Measurements from ENCODE around the gene MBP.

MBP gene

DNA sequence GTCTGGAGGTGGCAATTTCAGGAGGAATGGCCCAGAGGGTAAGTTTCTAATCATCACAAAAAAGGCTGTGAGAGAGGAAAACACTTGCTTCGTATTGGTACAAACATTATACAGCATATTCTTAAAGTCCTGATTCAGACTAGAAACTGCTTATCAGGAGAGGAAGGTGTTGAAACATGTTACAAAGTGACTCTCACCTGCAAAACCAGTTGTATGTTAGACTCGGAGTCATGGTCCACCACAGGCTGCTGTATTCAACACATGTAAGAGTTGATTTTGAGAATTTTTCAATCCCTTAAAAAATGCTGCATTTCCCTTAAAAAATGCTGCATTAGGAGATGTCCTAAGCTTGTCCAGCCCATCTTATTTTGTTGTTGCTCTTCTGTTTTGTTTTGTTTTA, 61.5 kb downstream of the MBP start:
- H3K9me3 ChIP-seq (ENCODE audit: control insufficient read depth, insufficient read depth, low read length), result no peaks in the 10 kb centered on the region
- no peak overlapping the region for H3K9ac ChIP-seq (ENCODE audit: low read depth, low read length)
- no peaks in the 10 kb centered on the region for H3K36me3 ChIP-seq (ENCODE audit: control insufficient read depth, insufficient read depth, low read length)
- H3K4me1 ChIP-seq (ENCODE audit: control insufficient read depth, insufficient read depth, low read length), result peaks cover 7% of the 10 kb centered on the region
- H3K4me3 ChIP-seq (ENCODE audit: low read depth, low read length), result no peak overlapping the region
- no peaks in the 10 kb centered on the region for H3K27me3 ChIP-seq (ENCODE audit: control insufficient read depth, insufficient read depth, low read length)

DNA sequence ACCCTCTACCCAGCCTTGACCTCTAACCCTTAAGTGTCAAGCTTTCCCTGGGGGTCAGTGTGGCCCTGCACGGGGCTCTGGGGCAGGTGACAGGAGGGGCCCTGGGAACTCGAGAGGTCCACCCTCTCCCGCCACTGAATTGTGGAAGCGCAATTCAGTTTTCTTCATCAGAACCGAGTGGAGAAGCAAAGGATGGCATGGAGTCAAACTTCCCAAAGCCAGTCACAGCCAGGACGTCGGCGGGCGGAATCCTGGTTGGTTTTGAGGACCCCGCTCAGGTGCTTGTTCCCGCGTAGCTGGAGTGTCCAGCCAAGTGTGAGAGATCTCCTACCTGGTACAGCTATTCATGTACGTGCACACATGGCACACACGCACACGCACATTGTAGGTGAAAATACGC, 62.0 kb downstream of the MBP start:
- Histone ChIP-seq H3K9me3 (ENCODE audit: control insufficient read depth, insufficient read depth, low read length) (no peaks in the 10 kb centered on the region), H3K27me3 (ENCODE audit: control insufficient read depth, insufficient read depth, low read length) (no peaks in the 10 kb centered on the region), H3K9ac (ENCODE audit: low read depth, low read length) (no peak overlapping the region), H3K4me1 (ENCODE audit: control insufficient read depth, insufficient read depth, low read length) (peaks cover 7% of the 10 kb centered on the region), H3K4me3 (ENCODE audit: low read depth, low read length) (no peak overlapping the region), H3K36me3 (ENCODE audit: control insufficient read depth, insufficient read depth, low read length) (no peaks in the 10 kb centered on the region)

DNA sequence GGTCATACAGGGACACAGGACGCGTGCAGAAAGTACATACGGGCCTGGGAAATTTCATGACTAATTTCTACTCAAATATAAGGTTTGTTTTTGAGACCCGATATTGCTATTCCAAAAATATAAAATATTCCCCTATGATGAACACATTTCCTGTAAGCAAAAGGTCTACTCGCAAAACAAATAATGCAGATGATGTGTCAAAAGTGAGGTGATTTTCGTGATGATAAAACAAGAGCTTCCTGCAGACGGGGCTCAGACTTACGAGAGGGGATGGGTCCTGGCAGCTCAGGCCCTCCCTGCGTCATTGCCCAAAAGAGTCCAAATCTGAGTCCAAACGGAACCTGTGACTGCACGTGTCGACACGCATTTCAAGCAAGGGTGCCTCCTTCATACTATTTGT, 62.7 kb downstream of the MBP start:
- H3K4me1 ChIP-seq (ENCODE audit: control insufficient read depth, insufficient read depth, low read length), result peaks cover 7% of the 10 kb centered on the region
- no peak overlapping the region for H3K4me3 ChIP-seq (ENCODE audit: low read depth, low read length)
- H3K36me3 ChIP-seq (ENCODE audit: control insufficient read depth, insufficient read depth, low read length), result no peaks in the 10 kb centered on the region
- H3K27me3 ChIP-seq (ENCODE audit: control insufficient read depth, insufficient read depth, low read length), result no peaks in the 10 kb centered on the region
- H3K9ac ChIP-seq (ENCODE audit: low read depth, low read length), result no peak overlapping the region
- no peaks in the 10 kb centered on the region for H3K9me3 ChIP-seq (ENCODE audit: control insufficient read depth, insufficient read depth, low read length)

DNA sequence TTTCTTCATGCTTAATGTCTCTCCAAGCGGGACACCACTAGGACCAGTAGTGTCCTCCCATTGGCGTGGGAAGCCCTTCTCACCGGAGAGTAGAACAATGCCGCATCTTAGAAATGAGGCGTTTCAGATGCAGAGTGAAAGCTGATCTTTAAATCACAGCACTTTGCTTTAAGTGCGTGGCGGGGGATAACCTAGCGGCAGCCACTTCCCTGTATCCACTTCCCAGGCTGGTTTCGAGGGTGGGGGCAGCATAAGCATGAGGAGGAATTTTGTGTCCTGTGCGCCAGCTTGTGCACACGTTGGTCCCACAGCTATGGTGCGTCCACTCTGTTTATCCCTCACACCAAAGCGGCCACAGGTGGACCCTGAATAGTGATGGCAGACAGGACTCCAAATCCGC, 63.1 kb downstream of the MBP start:
- Histone ChIP-seq H3K27me3 (ENCODE audit: control insufficient read depth, insufficient read depth, low read length) (no peaks in the 10 kb centered on the region), H3K36me3 (ENCODE audit: control insufficient read depth, insufficient read depth, low read length) (no peaks in the 10 kb centered on the region), H3K9me3 (ENCODE audit: control insufficient read depth, insufficient read depth, low read length) (no peaks in the 10 kb centered on the region), H3K4me3 (ENCODE audit: low read depth, low read length) (no peak overlapping the region), H3K9ac (ENCODE audit: low read depth, low read length) (no peak overlapping the region), H3K4me1 (ENCODE audit: control insufficient read depth, insufficient read depth, low read length) (peaks cover 7% of the 10 kb centered on the region)

DNA sequence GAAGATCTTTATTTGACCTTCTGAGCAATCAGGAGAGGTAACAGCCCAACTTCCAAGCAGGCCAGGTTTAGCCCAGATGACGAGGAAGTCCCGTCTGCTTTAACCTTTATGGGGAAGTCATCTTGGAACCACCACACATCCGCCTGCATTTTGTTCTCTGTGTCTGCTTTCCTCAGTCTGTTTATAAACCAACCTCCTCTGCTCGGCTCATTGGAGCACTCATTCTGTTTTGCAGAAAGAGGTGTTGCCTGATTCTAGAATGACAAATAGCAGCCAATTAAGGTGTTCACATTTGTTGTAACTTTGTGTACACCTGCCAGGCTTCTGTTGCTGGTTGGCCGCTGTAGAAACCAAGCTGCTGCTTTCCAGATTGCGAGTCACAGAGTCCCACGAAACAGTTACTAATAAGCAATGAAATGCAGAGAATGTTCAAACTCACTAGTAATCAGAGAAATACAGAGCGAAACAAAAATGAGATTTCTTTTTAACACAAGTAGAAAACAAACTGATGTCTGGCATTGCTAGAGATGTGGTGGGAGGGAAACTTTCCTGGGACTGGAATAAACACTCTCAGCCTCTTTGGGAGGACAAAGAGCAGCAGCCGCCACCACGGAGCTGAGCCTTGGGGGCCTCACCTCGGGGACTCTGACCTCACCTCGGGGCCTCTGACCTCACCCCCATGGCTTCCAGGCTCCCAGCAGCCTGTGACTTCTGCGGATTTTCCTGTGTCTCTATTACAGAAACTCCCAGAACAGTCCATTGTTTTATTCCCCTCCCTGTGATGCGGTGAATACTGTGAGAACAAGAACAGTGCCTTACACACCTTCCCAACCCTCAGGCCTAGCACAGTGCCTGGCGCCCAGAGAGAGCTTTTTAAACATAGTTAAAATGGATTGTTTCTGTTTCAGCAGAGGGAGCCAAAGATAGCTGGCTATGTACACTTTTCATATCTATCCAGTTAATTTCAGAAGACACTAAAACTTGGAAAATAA, 64.0 kb downstream of the MBP start:
- peaks cover 7% of the 10 kb centered on the region for H3K4me1 ChIP-seq (ENCODE audit: control insufficient read depth, insufficient read depth, low read length)
- no peak overlapping the region for H3K4me3 ChIP-seq (ENCODE audit: low read depth, low read length)
- H3K9me3 ChIP-seq (ENCODE audit: control insufficient read depth, insufficient read depth, low read length), result no peaks in the 10 kb centered on the region
- H3K9ac ChIP-seq (ENCODE audit: low read depth, low read length), result no peak overlapping the region
- no peaks in the 10 kb centered on the region for H3K27me3 ChIP-seq (ENCODE audit: control insufficient read depth, insufficient read depth, low read length)
- H3K36me3 ChIP-seq (ENCODE audit: control insufficient read depth, insufficient read depth, low read length), result no peaks in the 10 kb centered on the region

DNA sequence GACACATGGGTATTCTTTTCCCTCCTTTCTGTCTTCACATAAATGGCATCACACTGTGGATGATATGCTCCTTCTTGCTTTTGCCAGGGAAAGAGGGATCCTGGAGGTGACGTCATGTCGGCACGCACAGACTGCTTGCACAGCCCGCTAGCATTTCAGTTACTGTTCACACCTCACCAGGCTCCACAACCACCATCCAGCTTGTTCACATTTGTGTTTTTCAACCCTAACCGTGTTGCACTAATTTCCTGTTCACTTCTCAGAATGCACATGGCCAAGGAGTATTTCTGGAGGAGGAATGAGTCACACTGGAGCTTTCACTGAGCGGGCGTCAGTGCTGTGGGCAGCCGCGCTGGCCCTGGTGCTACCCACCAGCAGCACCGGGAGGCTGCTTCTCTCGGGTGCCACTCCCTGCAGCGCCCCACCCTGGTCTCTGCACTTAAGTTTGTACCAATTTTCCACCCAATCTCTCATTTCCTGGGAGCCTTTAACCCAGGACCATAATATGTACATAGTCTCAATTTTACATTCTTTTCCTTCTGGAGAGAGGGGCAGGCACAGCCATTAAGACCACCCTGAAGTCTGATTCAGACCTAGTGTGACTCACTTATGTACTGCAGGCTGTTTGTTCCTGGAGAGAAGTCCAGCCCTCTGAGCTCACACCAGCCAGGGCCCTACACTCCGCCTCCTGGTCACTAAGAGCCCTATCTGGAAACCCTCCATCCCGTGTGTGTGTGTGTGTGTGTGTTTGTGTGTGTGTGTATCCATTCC, 65.1 kb downstream of the MBP start:
- no peaks in the 10 kb centered on the region for H3K27me3 ChIP-seq (ENCODE audit: control insufficient read depth, insufficient read depth, low read length)
- no peaks in the 10 kb centered on the region for H3K36me3 ChIP-seq (ENCODE audit: control insufficient read depth, insufficient read depth, low read length)
- H3K4me3 ChIP-seq (ENCODE audit: low read depth, low read length), result no peak overlapping the region
- H3K9ac ChIP-seq (ENCODE audit: low read depth, low read length), result no peak overlapping the region
- H3K9me3 ChIP-seq (ENCODE audit: control insufficient read depth, insufficient read depth, low read length), result no peaks in the 10 kb centered on the region
- peaks cover 7% of the 10 kb centered on the region for H3K4me1 ChIP-seq (ENCODE audit: control insufficient read depth, insufficient read depth, low read length)

DNA sequence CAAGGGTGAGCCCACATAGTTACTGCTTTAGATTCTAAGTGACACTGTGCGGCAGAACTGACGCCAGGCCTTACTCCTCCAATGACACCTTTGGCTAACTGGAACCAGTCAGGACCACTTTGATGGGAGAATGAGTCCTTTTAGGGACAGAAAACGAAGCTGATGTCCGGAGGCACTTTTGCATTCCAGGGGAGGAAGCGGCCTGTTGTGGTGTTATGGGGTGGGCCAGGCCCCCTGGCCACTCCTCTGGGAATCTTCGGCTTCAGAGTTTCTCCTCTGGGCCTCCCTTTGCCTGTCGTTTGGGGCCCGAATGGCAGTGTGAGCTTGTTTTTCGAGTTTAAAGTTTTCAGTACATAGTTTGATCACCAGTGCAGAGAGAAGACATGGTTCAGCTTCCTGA, 65.9 kb downstream of the MBP start:
- Histone ChIP-seq H3K36me3 (ENCODE audit: control insufficient read depth, insufficient read depth, low read length) (no peaks in the 10 kb centered on the region), H3K9ac (ENCODE audit: low read depth, low read length) (no peak overlapping the region), H3K27me3 (ENCODE audit: control insufficient read depth, insufficient read depth, low read length) (no peaks in the 10 kb centered on the region)

DNA sequence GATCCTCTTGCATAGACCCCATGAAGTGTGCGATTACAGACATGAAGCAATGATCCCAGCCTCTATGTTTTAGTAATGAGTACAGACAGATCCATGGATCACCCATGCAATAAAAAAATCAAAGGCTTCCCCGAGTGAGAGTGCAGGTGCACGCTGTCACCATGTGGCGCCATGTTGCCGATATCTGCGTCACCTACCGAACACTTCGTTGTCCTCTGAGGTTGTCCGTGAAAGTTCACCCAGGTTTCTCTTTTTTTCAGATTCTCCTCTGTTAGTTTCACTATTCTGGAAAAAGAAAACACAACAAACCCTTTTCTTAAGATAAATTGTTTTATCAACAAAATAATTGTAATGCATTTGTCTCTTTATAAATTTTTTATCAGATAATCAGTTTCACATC, 66.5 kb downstream of the MBP start:
- Histone ChIP-seq H3K9me3 (ENCODE audit: control insufficient read depth, insufficient read depth, low read length) (no peaks in the 10 kb centered on the region), H3K4me1 (ENCODE audit: control insufficient read depth, insufficient read depth, low read length) (peaks cover 7% of the 10 kb centered on the region), H3K4me3 (ENCODE audit: low read depth, low read length) (no peak overlapping the region), H3K9ac (ENCODE audit: low read depth, low read length) (no peak overlapping the region), H3K27me3 (ENCODE audit: control insufficient read depth, insufficient read depth, low read length) (no peaks in the 10 kb centered on the region), H3K36me3 (ENCODE audit: control insufficient read depth, insufficient read depth, low read length) (no peaks in the 10 kb centered on the region)

More for the DNA sequence above, 65.9 kb downstream of the MBP start:
- Histone ChIP-seq H3K4me1 (ENCODE audit: control insufficient read depth, insufficient read depth, low read length) (peaks cover 7% of the 10 kb centered on the region), H3K4me3 (ENCODE audit: low read depth, low read length) (no peak overlapping the region), H3K9me3 (ENCODE audit: control insufficient read depth, insufficient read depth, low read length) (no peaks in the 10 kb centered on the region)

DNA sequence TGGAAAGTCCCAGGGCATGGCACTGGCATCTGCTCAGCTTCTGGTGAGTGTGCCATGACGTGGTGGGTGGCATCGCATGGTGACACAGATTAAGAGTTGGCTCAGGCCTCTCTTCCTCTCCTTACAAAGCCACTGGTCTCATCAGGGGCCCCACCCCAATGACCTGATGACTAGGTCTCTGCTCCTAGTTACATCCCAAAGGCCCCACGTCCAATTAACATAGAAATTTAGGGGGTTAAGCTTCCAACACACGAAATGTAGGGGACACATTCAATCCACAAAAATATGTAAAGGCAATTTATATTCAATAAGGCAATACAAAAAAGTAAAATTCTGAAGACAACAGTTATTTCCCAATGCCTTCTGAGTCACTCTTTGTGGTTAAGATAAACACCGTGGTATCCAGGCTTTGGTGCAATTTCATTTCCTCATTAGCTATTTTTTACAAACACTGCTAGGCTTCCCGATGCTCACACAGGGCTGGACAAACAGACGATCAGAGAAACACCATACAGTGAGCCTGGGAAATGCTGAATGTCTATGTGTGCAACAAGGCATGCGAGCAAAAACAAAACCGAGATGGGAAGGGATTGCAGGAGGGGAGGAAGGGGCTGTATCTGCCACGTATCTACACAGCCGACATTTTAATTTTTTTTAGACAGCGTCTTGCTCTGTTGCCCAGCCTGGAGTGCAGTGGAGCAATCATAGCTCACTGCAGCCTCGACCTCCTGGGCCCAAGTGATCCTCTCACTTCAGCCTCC, 67.2 kb downstream of the MBP start:
- H3K4me1 ChIP-seq (ENCODE audit: control insufficient read depth, insufficient read depth, low read length), result peaks cover 7% of the 10 kb centered on the region
- no peaks in the 10 kb centered on the region for H3K36me3 ChIP-seq (ENCODE audit: control insufficient read depth, insufficient read depth, low read length)
- no peaks in the 10 kb centered on the region for H3K9me3 ChIP-seq (ENCODE audit: control insufficient read depth, insufficient read depth, low read length)
- H3K4me3 ChIP-seq (ENCODE audit: low read depth, low read length), result no peak overlapping the region
- H3K27me3 ChIP-seq (ENCODE audit: control insufficient read depth, insufficient read depth, low read length), result no peaks in the 10 kb centered on the region
- no peak overlapping the region for H3K9ac ChIP-seq (ENCODE audit: low read depth, low read length)

DNA sequence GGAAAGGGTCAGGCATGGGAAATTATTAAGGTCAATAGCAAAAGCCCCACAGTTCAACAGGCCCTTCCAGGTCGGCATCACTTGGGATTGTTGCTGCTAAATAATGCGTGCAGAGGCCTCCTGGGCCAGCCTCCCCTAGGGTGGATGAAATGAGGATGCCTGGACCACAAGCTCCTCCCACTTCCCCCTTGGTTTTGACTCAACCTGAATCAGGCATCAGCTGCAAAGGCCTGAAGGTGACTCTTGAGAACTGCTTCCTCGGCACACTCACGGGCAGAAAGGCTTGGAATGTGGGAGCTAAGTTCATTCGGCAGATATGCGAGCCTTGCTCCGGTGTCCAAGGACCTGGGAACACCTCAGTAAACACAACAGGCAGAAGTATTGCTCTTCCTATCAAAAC, 69.3 kb downstream of the MBP start:
- H3K9me3 ChIP-seq (ENCODE audit: control insufficient read depth, insufficient read depth, low read length), result no peaks in the 10 kb centered on the region
- no peaks in the 10 kb centered on the region for H3K36me3 ChIP-seq (ENCODE audit: control insufficient read depth, insufficient read depth, low read length)
- H3K27me3 ChIP-seq (ENCODE audit: control insufficient read depth, insufficient read depth, low read length), result no peaks in the 10 kb centered on the region
- peaks cover 2% of the 10 kb centered on the region for H3K4me1 ChIP-seq (ENCODE audit: control insufficient read depth, insufficient read depth, low read length)
- H3K4me3 ChIP-seq (ENCODE audit: low read depth, low read length), result no peak overlapping the region
- no peak overlapping the region for H3K9ac ChIP-seq (ENCODE audit: low read depth, low read length)

DNA sequence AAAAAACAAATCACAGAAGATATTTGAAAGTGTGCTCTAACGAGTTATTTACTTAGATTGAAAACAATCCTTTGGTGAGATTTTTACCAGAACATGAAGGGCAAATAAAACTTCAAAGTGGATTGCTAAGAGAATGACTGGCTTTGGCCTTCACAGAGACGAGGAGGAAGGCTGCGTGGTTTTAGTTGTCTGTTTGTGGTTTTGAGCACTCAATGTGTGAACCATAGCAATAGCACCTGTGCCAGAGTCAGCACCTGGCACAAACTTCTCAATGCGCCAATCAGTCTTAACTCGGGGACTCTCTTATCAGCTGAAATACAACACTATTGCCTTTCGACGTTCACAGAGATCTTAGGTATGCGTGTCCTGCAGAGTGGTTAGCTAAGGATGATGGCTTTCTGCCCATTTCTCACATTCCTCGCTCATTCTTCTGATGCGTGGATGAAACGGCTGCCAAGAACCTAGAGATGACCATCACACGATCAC, 70.0 kb downstream of the MBP start:
- Histone ChIP-seq H3K4me1 (ENCODE audit: control insufficient read depth, insufficient read depth, low read length) (peaks cover 2% of the 10 kb centered on the region), H3K9me3 (ENCODE audit: control insufficient read depth, insufficient read depth, low read length) (no peaks in the 10 kb centered on the region), H3K27me3 (ENCODE audit: control insufficient read depth, insufficient read depth, low read length) (no peaks in the 10 kb centered on the region), H3K9ac (ENCODE audit: low read depth, low read length) (no peak overlapping the region), H3K4me3 (ENCODE audit: low read depth, low read length) (no peak overlapping the region), H3K36me3 (ENCODE audit: control insufficient read depth, insufficient read depth, low read length) (no peaks in the 10 kb centered on the region)
